ENCODE measurements around the gene LRP3.
"Not testable (repeated sequence)": the region's sequence is repeated elsewhere in the genome, so short reads cannot be mapped to it uniquely, and the experiment has no call there.

The LRP3 gene

GRCh38 chr19:33204136-33204973, 10.2 kb downstream of the LRP3 start:
- DNase-seq, result no peak

DNA sequence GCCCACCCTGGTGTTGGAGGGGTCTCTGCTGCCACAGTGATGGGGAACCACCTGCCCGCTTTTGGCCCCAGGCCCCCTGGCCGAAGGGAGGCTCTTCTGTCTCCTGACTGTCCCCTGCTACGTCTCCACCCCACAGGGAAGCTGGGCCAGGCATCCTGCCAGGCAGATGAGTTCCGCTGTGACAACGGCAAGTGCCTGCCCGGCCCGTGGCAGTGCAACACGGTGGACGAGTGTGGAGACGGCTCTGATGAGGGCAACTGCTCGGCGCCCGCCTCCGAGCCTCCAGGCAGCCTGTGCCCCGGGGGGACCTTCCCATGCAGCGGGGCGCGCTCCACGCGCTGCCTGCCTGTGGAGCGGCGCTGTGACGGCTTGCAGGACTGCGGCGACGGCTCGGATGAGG, 11.0 kb downstream of the LRP3 start:
- DNase-seq, result no peak

DNA sequence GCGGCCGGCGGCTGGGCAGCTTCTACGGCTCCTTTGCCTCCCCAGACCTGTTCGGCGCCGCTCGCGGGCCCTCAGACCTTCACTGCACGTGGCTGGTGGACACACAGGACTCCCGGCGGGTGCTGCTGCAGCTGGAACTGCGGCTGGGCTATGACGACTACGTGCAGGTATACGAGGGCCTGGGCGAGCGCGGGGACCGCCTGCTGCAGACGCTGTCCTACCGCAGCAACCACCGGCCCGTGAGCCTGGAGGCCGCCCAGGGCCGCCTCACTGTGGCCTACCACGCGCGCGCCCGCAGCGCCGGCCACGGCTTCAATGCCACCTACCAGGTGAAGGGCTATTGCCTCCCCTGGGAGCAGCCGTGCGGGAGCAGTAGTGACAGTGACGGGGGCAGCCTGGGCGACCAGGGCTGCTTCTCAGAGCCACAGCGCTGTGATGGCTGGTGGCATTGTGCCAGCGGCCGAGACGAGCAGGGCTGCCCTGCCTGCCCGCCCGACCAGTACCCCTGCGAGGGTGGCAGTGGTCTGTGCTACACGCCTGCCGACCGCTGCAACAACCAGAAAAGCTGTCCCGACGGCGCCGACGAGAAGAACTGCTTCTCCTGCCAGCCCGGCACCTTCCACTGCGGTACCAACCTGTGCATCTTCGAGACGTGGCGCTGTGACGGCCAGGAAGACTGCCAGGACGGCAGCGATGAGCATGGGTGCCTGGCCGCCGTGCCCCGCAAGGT, 11.6 kb downstream of the LRP3 start:
- no peak for DNase-seq

DNA sequence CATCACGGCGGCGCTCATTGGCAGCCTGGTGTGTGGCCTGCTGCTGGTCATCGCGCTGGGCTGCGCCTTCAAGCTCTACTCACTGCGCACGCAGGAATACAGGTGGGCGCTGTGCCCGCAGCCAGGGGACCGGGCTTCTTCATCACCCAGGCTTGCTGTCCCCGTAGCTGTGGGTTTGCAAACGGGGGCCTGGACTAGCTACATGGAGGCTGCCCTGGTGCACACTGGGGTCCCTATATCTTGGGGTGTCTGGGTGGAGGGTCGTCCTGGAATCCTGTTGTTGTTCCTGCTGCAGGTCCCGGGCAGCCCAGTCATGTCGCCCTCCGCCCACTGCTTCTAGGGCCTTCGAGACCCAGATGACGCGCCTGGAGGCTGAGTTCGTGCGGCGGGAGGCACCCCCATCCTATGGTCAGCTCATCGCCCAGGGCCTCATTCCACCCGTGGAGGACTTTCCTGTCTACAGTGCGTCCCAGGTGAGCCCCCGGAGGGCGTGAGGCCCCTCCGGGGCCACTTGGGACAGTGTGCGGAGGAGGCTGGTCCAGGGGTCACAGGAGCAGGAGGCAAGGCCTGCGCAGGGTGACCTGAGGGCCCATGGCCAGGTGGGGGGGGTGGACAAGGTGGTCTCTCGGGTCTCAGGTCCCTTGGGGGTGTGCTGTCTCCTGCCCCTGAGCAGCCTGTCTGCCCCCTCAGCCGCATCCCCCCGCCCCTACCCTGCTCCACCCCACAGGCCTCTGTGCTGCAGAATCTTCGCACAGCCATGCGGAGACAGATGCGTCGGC, 12.3 kb downstream of the LRP3 start:
- no peak for DNase-seq

- no peak for DNase-seq
Observed at GRCh38 chr19:33207040-33207620, 13.0 kb downstream of the LRP3 start.

GRCh38 chr19:33207903-33208302, 13.8 kb downstream of the LRP3 start:
- DNase-seq, result no peak

DNA sequence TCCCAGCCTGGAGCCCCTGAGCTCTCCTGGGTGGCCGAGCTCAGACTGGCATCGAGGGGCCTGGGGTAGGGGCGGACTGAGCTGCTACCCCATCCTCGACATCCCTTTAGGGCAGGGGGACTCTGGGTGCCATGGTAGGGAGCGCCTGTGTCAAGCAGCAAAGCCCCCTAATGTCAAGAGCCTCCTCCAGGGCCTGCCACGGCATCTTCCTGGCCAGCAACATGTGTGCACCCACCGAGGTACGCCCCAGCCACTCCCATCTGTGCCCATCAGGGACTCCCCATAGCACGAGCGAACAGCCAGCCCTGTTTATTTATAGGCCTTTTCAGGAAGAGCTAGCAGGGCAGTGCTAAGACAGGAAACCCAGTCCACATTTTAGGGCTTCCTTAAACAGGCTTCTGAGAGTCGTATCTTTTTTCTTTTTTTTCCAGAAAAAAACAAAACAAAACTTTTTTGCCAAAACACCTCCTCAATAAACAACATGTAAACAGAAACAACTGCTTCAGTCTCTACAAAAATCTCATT, 14.3 kb downstream of the LRP3 start:
- no peak for DNase-seq

GRCh38 chr19:33208904-33209849, 15.0 kb downstream of the LRP3 start:
- no peak for DNase-seq

- not testable (repeated sequence) for DNase-seq
Observed at GRCh38 chr19:33209850-33210230, 15.7 kb downstream of the LRP3 start.

DNA sequence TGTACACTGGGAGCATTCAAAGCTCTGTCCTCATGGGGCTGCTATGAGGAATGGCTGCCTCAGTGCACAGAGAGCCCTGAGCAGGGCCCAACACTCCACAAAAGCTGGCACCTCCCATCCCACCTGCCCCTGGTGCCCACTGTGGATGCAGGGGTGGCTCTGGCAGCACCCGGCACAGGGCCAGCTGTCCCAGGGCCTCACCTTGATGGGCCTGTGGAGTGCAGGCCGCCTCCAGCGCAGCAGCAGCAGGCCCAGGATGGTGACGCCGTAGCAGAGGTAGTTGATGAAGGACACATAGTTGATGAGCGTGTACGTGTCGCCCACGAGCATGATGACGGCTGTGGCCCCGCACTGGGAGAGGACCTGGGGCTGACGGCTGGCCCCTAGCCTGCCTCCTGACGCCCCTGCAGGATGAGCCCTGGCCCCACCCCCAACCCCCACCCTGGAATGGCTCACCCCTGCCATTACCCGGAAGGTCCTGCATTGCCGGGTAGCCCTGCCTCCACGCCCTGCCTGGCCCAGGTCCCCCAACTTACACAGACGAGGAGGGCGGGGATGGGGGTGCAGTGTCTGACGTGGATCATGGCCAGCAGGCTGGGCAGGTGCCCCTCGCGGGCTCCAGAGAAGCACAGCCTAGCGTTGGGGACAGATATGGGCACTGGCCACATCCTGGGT, 16.3 kb downstream of the LRP3 start:
- no peak for DNase-seq

DNA sequence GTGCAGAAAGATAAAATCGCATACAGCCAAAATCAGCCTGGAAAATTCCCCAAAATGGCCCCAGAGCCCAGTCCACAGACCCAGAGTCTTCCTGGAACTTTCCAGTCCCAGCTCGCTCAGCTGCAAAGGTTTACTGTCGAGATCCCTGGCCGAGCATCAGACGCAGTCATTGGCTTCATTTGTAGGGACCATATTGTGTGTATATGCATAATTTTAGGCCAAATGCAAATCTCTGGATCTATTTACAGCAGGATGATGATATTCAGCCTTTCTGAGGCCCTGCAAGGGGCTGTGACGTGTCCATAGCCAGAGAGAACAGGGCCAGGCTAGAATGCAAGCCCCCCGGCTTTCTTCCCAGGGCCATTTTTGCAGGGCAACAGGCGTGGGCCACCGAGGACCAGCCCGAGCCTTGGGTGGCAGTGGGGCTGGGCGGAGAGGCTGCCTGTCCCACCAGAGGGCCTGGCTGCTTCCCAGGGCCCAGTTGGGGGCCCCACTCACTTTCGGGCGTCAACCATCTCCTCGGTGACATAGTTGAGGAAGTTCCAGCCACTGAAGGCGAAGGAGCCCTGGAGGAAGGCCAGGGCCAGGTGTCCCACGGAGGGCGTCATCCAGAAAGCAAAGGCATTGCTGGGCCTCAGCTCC, 17.8 kb downstream of the LRP3 start:
- no peak for DNase-seq

DNA sequence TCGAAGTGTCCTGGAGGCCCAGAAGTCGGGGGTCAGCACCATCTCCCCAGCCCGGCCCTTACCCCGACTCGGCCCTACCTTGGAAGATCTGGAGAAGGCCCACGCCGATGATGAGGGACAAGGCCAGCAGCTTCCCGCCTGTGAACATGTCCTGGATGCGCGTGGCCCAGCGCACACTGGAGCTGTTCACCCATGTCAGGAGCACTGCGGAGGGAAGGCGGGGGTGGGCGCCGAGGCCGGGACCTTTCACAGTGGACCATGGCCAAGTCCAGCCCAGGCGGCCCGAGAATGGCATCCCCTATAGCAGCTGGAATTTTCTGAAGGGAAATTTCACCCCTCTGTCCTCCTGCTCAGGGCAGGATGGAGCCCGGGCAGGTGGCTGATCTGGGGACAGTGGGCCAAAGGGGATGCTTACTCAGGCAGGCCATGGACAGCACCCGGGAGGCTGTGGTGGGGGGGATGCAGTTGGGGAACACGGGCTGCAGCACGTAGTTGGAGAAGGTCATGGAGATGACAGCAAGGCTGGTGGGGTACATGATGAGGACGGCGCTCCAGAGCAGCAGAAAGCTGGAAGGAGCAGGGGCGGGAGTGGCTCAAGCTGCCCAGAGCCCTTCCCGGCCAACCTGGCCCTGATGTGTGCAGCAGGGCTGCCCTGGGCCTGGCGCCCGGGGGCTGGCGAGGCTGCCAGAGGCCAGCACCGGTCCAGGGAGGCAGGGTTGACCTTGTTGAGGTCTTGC, 18.5 kb downstream of the LRP3 start:
- DNase-seq, result no peak

- DNase-seq, result peak; percentile 21
Observed at GRCh38 chr19:33214596-33214995, 20.5 kb downstream of the LRP3 start.

- DNase-seq, result no peak
Observed at GRCh38 chr19:33215438-33216197, 21.5 kb downstream of the LRP3 start.

- no peak for DNase-seq
Observed at GRCh38 chr19:33216198-33216830, 22.2 kb downstream of the LRP3 start.

GRCh38 chr19:33217881-33218280, 23.8 kb downstream of the LRP3 start:
- no peak for DNase-seq

- no peak for DNase-seq
Observed at GRCh38 chr19:33219261-33219815, 25.2 kb downstream of the LRP3 start.

DNA sequence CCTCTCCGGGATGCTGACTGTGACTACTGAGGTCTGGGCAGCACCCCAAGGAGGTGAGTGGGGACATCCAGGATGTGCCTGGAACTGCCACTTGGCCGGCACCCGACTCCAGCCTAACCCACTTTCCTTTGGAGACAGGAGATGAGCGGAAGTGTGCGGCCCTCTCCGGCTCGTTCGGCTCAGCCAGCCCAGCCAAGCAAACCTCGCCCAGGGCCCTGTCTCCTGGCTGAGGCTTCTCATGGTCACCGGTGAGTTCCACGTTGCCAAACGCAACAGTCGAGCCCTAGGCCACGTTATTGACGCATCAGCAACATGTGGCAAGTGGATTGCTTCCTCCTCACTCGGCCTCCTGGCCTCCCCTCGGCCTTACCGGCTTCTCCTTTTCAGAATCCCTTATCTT, 26.0 kb downstream of the LRP3 start:
- DNase-seq, result no peak
